Raji (cell line): ENCODE measurements around the gene ADISSP.

Experiments
- POLR2A ChIP-seq: IDR thresholded peaks from 2 replicates; pipeline ENCODE4 v1.6.1; 2011; ENCODE audit warnings: low read depth, low read length, control low read depth; ENCODE audit not compliant: insufficient read depth

The ADISSP gene

GRCh38 chr20:3801299-3801698 is 33.7 kb upstream of the ADISSP start:
- no peak for TF ChIP-seq POLR2A

- no peak for TF ChIP-seq POLR2A
These were observed 33.3 kb upstream of the ADISSP start for GRCh38 chr20:3800878-3801260.

GRCh38 chr20:3800256-3800877 is 32.8 kb upstream of the ADISSP start:
- no peak for TF ChIP-seq POLR2A

GRCh38 chr20:3798908-3799248 is 31.3 kb upstream of the ADISSP start:
- 0 out of 2 replicates have a peak, but pooled peaks have one; percentile 34 for TF ChIP-seq POLR2A

- TF ChIP-seq POLR2A = no peak
These were observed 30.8 kb upstream of the ADISSP start for GRCh38 chr20:3798373-3798768.

GRCh38 chr20:3797592-3798372 is 30.2 kb upstream of the ADISSP start:
- no peak for TF ChIP-seq POLR2A

- 0 out of 2 replicates have a peak, but pooled peaks have one; percentile 9 for TF ChIP-seq POLR2A
These were observed 29.6 kb upstream of the ADISSP start for GRCh38 chr20:3797226-3797545.

- TF ChIP-seq POLR2A = 0 out of 2 replicates have a peak, but pooled peaks have one; percentile 5
These were observed 29.1 kb upstream of the ADISSP start for GRCh38 chr20:3796477-3797225.

GRCh38 chr20:3795511-3796468 is 28.2 kb upstream of the ADISSP start, which contains the start of gene CDC25B:
CDC25B (plus strand) TSS chr20:3796310; CDS start chr20:3796532, 222 bp downstream.
- peak; percentile 78 for TF ChIP-seq POLR2A

- TF ChIP-seq POLR2A = no peak
These were observed 27.3 kb upstream of the ADISSP start for GRCh38 chr20:3794701-3795420.

- no peak for TF ChIP-seq POLR2A
These were observed 21.2 kb upstream of the ADISSP start for GRCh38 chr20:3788685-3789155.

GRCh38 chr20:3787324-3788014 is 19.9 kb upstream of the ADISSP start:
- TF ChIP-seq POLR2A = no peak

- peak; percentile 61 for TF ChIP-seq POLR2A
These were observed 19.2 kb upstream of the ADISSP start, which contains the start of gene CENPB for GRCh38 chr20:3786665-3787323. CENPB (minus strand) TSS chr20:3786740; CDS start chr20:3786483, 257 bp downstream.
